Caco-2 (cell line): ENCODE measurements around the gene KLHL26. TPM values are rescaled to one million over a fixed set of nuclear protein-coding genes. Genes with fewer than 3 reads are reported as not detected.

Source experiments
- BruUV-seq: library from RNA; stranded (reverse); fragments of 400-500 nt; replicated peaks from 2 replicates; lab custom pipeline; 2021; lab: Mats Ljungman, UMichigan
- CTCF ChIA-PET: fragments of 300-600 bp; sonication (Branson Sonifier 250); formaldehyde crosslinking; loops from one replicate; lab custom pipeline; 2022; ENCODE audit warnings: antibody characterized with exemption; lab: Charles Lee
- POLR2A ChIA-PET: fragments of 300-600 bp; sonication (Branson Sonifier 250); formaldehyde crosslinking; loops from one replicate; lab custom pipeline; 2022; ENCODE audit warnings: antibody characterized with exemption; lab: Charles Lee
- DNase-seq, 2 experiments: peaks; one replicate each; pipeline versions ENCODE4 v3.0.0 to v3.0.0-alpha.2; 2020 to 2022
- H3K27me3 ChIP-seq: replicated peaks from 2 replicates; pipeline ENCODE4 v1.6.0; 2011; ENCODE audit warnings: low read length; ENCODE audit not compliant: control insufficient read depth, insufficient read depth
- H3K36me3 ChIP-seq: 2 replicates; pipeline ENCODE4 v1.5.1; 2011; ENCODE audit warnings: low read length; ENCODE audit not compliant: control insufficient read depth, insufficient read depth
- H3K4me1 ChIP-seq: fragments of 250-450 bp; sonication (Bioruptor Pico); 2 replicates; pipeline ENCODE4 v1.5.1; 2020; ENCODE audit warnings: mild to moderate bottlenecking
- H3K4me3 ChIP-seq: 2 replicates; pipeline ENCODE4 v1.5.1; 2011; ENCODE audit warnings: low read depth, mild to moderate bottlenecking, control low read depth, low read length
- H3K9me3 ChIP-seq: fragments of 250-450 bp; sonication (Bioruptor Pico); 2 replicates; pipeline ENCODE4 v1.5.1; 2020; ENCODE audit warnings: mild to moderate bottlenecking, moderate library complexity
- H3K27ac Mint-ChIP-seq: one replicate; pipeline ENCODE4 v1.8.0; 2022; ENCODE audit warnings: mixed read lengths; ENCODE audit not compliant: unreplicated experiment
- H3K27me3 Mint-ChIP-seq: one replicate; pipeline ENCODE4 v1.8.0; 2022; ENCODE audit warnings: mixed read lengths; ENCODE audit not compliant: insufficient read depth, unreplicated experiment
- H3K36me3 Mint-ChIP-seq: one replicate; pipeline ENCODE4 v1.8.0; 2022; ENCODE audit warnings: mild to moderate bottlenecking, mixed read lengths; ENCODE audit not compliant: insufficient read depth, unreplicated experiment
- H3K4me1 Mint-ChIP-seq: one replicate; pipeline ENCODE4 v1.8.0; 2022; ENCODE audit warnings: low read depth, mixed read lengths; ENCODE audit not compliant: unreplicated experiment
- H3K4me3 Mint-ChIP-seq: one replicate; pipeline ENCODE4 v1.8.0; 2022; ENCODE audit warnings: mild to moderate bottlenecking, moderate library complexity, mixed read lengths; ENCODE audit not compliant: unreplicated experiment
- H3K9me3 Mint-ChIP-seq: one replicate; pipeline ENCODE4 v1.8.0; 2022; ENCODE audit warnings: mixed read lengths; ENCODE audit not compliant: unreplicated experiment
- CTCF ChIP-seq, 2 experiments: fragments of 200-600 bp in 1 of 2; IDR thresholded peaks; 1 replicate in 1 of 2; 2 replicates in 1 of 2; pipeline versions ENCODE4 v1.5.1 to v1.8.0; 2011 to 2022; ENCODE audit warnings: antibody characterized with exemption in 1 of 2, control low read depth in 1 of 2, inconsistent platforms in 1 of 2, low read depth in 1 of 2, low read length in 1 of 2, mild to moderate bottlenecking in 1 of 2, moderate library complexity in 1 of 2; ENCODE audit not compliant: insufficient read depth in 1 of 2, severe bottlenecking in 1 of 2, unreplicated experiment in 1 of 2
- intact Hi-C: fragments of 100-400 bp; cut with micrococcal nuclease; formaldehyde crosslinking; loops from one replicate; pipeline ENCODE4 v1.10.0; 2022; ENCODE audit not compliant: unreplicated experiment
- total RNA-seq: library from RNA; stranded (reverse); gene quantifications from 2 replicates; pipeline ENCODE4 v1.2.3, GENCODE V29; 2022

Gene KLHL26
- total RNA-seq, 1 experiment from 2014 or later, result 9.8 TPM

- no peaks in the 10 kb centered on the region for H3K4me1 Mint-ChIP-seq
- TF ChIP-seq CTCF (IDR thresholded peaks at IDR 0.05; ENCODE audit: insufficient read depth in 1 of 2, low read depth in 1 of 2, low read length in 1 of 2, severe bottlenecking in 1 of 2, unreplicated experiment in 1 of 2), result no peak
- no peak for DNase-seq
- BruUV-seq, result no TSS peak
- Histone ChIP-seq H3K4me1 (no peaks in the 10 kb centered on the region), H3K9me3 (no peaks in the 10 kb centered on the region), H3K27me3 (no peaks in the 10 kb centered on the region), H3K4me3 (no peak overlapping the region), H3K36me3 (no peaks in the 10 kb centered on the region; the same call in 1 of the 2 replicates)
- ChIA-PET CTCF (interaction anchor here (0.6 kb wide), 1 partner anchor 26 kb away, joined by 3 read pairs; no protein-coding TSS in a partner anchor), POLR2A (no interaction called here)
- H3K27me3 Mint-ChIP-seq, result no peaks in the 10 kb centered on the region
- no peaks in the 10 kb centered on the region for H3K9me3 Mint-ChIP-seq
- H3K36me3 Mint-ChIP-seq, result no peaks in the 10 kb centered on the region
- intact Hi-C loops, result no loop called here
- H3K4me3 Mint-ChIP-seq, result no peak overlapping the region
- no peak overlapping the region for H3K27ac Mint-ChIP-seq
These were observed 9.9 kb downstream of the KLHL26 start for GRCh38 chr19:18646535-18647370.

- Mint-ChIP-seq H3K9me3 (no peaks in the 10 kb centered on the region), H3K4me1 (no peaks in the 10 kb centered on the region), H3K27ac (no peak overlapping the region), H3K27me3 (no peaks in the 10 kb centered on the region), H3K4me3 (no peak overlapping the region), H3K36me3 (no peaks in the 10 kb centered on the region)
- Histone ChIP-seq H3K27me3 (no peaks in the 10 kb centered on the region), H3K4me1 (no peaks in the 10 kb centered on the region), H3K36me3 (no peaks in the 10 kb centered on the region; the same call in 1 of the 2 replicates), H3K4me3 (no peak overlapping the region), H3K9me3 (no peaks in the 10 kb centered on the region)
- ChIA-PET POLR2A (no interaction called here), CTCF (interaction anchor here (0.6 kb wide), 1 partner anchor 26 kb away, joined by 3 read pairs; no protein-coding TSS in a partner anchor)
- intact Hi-C loops, result no loop called here
- no TSS peak for BruUV-seq
- no peak for DNase-seq
- TF ChIP-seq CTCF (IDR thresholded peaks at IDR 0.05; ENCODE audit: insufficient read depth in 1 of 2, low read depth in 1 of 2, low read length in 1 of 2, severe bottlenecking in 1 of 2, unreplicated experiment in 1 of 2), result no peak
These were observed 10.5 kb downstream of the KLHL26 start for GRCh38 chr19:18647371-18647767.

- peaks cover 3% of the 10 kb centered on the region for H3K36me3 Mint-ChIP-seq
- Histone ChIP-seq H3K4me3 (no peak overlapping the region), H3K9me3 (no peaks in the 10 kb centered on the region), H3K4me1 (no peaks in the 10 kb centered on the region), H3K36me3 (no peaks in the 10 kb centered on the region; the same call in 1 of the 2 replicates), H3K27me3 (no peaks in the 10 kb centered on the region)
- intact Hi-C loops, result no loop called here
- no peak overlapping the region for H3K4me3 Mint-ChIP-seq
- no peak for TF ChIP-seq CTCF (IDR thresholded peaks at IDR 0.05; ENCODE audit: insufficient read depth in 1 of 2, low read depth in 1 of 2, low read length in 1 of 2, severe bottlenecking in 1 of 2, unreplicated experiment in 1 of 2)
- BruUV-seq, result no TSS peak
- ChIA-PET CTCF (interaction anchor here (0.6 kb wide), 2 partner anchors 25 to 54 kb away, joined by 3 read pairs; no protein-coding TSS in a partner anchor), POLR2A (no interaction called here)
- DNase-seq, result no peak
- H3K27ac Mint-ChIP-seq, result no peak overlapping the region
- no peaks in the 10 kb centered on the region for H3K27me3 Mint-ChIP-seq
- H3K4me1 Mint-ChIP-seq, result no peaks in the 10 kb centered on the region
- no peaks in the 10 kb centered on the region for H3K9me3 Mint-ChIP-seq
These were observed 11.0 kb downstream of the KLHL26 start for GRCh38 chr19:18647807-18648206.
